ENCODE results near the gene TOR4A.
A peak's percentile ranks its signal among the peaks of the same experiment; 100 is the strongest.

- peak; percentile 28 for TF ChIP-seq EZH2 (IDR thresholded peaks at IDR 0.05; ENCODE audit: insufficient read depth, poor library complexity, severe bottlenecking)
- no peak for TF ChIP-seq EZH2phosphoT487 (IDR thresholded peaks at IDR 0.05; ENCODE audit: insufficient read depth, low read depth)
These were observed 22.4 kb downstream of the TOR4A start for GRCh38 chr9:137299938-137300337.
